HepG2 (cell line): ENCODE results near the gene DYSF. TPM values are rescaled to one million over a fixed set of nuclear protein-coding genes. Genes with fewer than 3 reads are reported as not detected.

ENCODE experiments used
- ATAC-seq: fragments of 200-7000 bp; cut with Tn5 transposase; 3 replicates; pipeline ENCODE4 v1.9.1; 2020; ENCODE audit warnings: mild to moderate bottlenecking, moderate library complexity
- BruUV-seq: library from RNA; stranded (reverse); fragments of 400-500 nt; replicated peaks from 2 replicates; lab custom pipeline; 2021; lab: Mats Ljungman, UMichigan
- CTCF ChIA-PET: fragments of 300-600 bp; formaldehyde crosslinking; extraction: SDS; loops from one replicate; lab custom pipeline; 2021; ENCODE audit warnings: low total read pairs, inconsistent platforms, low intra/inter-chr PET ratio; lab: Yijun Ruan, JAX
- POLR2A ChIA-PET: fragments of 350-600 bp; sonication (Branson Sonifier 250); formaldehyde crosslinking; loops from one replicate; lab custom pipeline; 2020; ENCODE audit warnings: antibody characterized with exemption, inconsistent platforms; lab: Yijun Ruan, JAX
- DNase-seq: peaks from one replicate; pipeline ENCODE4 v3.0.0-alpha.2; 2015; ENCODE audit warnings: low spot score
- FAIRE-seq: peaks from 3 replicates; lab custom pipeline; 2011; peaks lifted over from hg19 to GRCh38; lab: Jason Lieb, UNC
- H2AFZ ChIP-seq: one replicate; pipeline ENCODE4 v1.6.1; 2011; ENCODE audit warnings: low read length, inconsistent platforms
- H3K27ac ChIP-seq: fragments of 300-600 bp; 3 replicates; pipeline ENCODE4 v1.8.0; 2011; ENCODE audit warnings: mixed run types, mild to moderate bottlenecking, mixed read lengths, low read length, inconsistent platforms; ENCODE audit not compliant: insufficient read depth; ENCODE audit errors: extremely low read length
- H3K27me3 ChIP-seq, 2 experiments: fragments of 200-600 bp in 1 of 2; 2 replicates in 1 of 2; 3 replicates in 1 of 2; pipeline versions ENCODE4 v1.6.0 to v1.8.0; 2011; ENCODE audit warnings: low read length in 2 of 2, mild to moderate bottlenecking in 2 of 2, moderate library complexity in 2 of 2, inconsistent platforms in 1 of 2; ENCODE audit not compliant: insufficient read depth in 2 of 2, control insufficient read depth in 1 of 2
- H3K36me3 ChIP-seq, 2 experiments: fragments of 200-600 bp in 1 of 2; replicated peaks in 1 of 2; 2 replicates in 1 of 2; 3 replicates in 1 of 2; pipeline versions ENCODE4 v1.5.1 to v1.8.0; 2011; ENCODE audit warnings: low read length in 2 of 2, inconsistent platforms in 1 of 2; ENCODE audit not compliant: insufficient read depth in 2 of 2, control insufficient read depth in 1 of 2
- H3K4me1 ChIP-seq: 2 replicates; pipeline ENCODE4 v1.5.1; 2012; ENCODE audit warnings: low read length, inconsistent platforms; ENCODE audit not compliant: insufficient read depth
- H3K4me2 ChIP-seq: 2 replicates; pipeline ENCODE4 v1.6.0; 2011; ENCODE audit warnings: low read depth, low read length, inconsistent platforms
- H3K4me3 ChIP-seq, 3 experiments: fragments of 200-600 bp in 1 of 3; sonication (generic), shearing (Covaris generic) in 1 of 3; replicated peaks in 1 of 3; 2 replicates each; pipeline ENCODE4 v1.5.1; 2011 to 2016; ENCODE audit warnings: low read length in 3 of 3, inconsistent platforms in 2 of 3, low read depth in 2 of 3, mild to moderate bottlenecking in 2 of 3, control low read depth in 1 of 3, mixed read lengths in 1 of 3; ENCODE audit not compliant: insufficient read depth in 1 of 3
- H3K79me2 ChIP-seq: one replicate; pipeline ENCODE4 v1.6.1; 2011; ENCODE audit warnings: low read length, inconsistent platforms; ENCODE audit not compliant: insufficient read depth
- H3K9ac ChIP-seq: 2 replicates; pipeline ENCODE4 v1.6.0; 2011; ENCODE audit warnings: mild to moderate bottlenecking, low read depth, low read length, inconsistent platforms; ENCODE audit not compliant: insufficient read depth
- H3K9me3 ChIP-seq: 2 replicates; pipeline ENCODE4 v1.5.1; 2012; ENCODE audit warnings: mild to moderate bottlenecking, low read length
- H4K20me1 ChIP-seq: 2 replicates; pipeline ENCODE4 v1.6.0; 2011; ENCODE audit warnings: inconsistent platforms, mild to moderate bottlenecking, low read length, moderate library complexity; ENCODE audit not compliant: insufficient read depth
- FOSL2 ChIP-seq: sonication (generic); formaldehyde crosslinking; IDR thresholded peaks from 2 replicates; pipeline ENCODE4 v1.4.0; 2020; ENCODE audit warnings: missing genetic modification reagents
- IKZF1 ChIP-seq: fragments of 450-650 bp; IDR thresholded peaks from 2 replicates; pipeline ENCODE4 v1.7.1; 2016
- MAFK ChIP-seq, 2 experiments: IDR thresholded peaks in 1 of 2; conservative IDR thresholded peaks in 1 of 2; 2 replicates each; pipeline ENCODE4 v1.6.1; 2011; ENCODE audit warnings: improper control_type of control experiment in 2 of 2, low read length in 2 of 2
- XRCC5 ChIP-seq: fragments of 200-400 bp; formaldehyde crosslinking; optimal IDR thresholded peaks from 2 replicates; pipeline ENCODE3; 2017; ENCODE audit warnings: mild to moderate bottlenecking, low read length
- ZNF512 ChIP-seq: sonication (generic); formaldehyde crosslinking; IDR thresholded peaks from 2 replicates; pipeline ENCODE4 v1.4.0; 2020; ENCODE audit warnings: mild to moderate bottlenecking, missing genetic modification reagents
- WGBS: methylation state at CpG from one replicate; pipeline ENCODE4 v1.1.6; 2017; ENCODE audit warnings: low lambda C conversion rate; 5-methylcytosine and 5-hydroxymethylcytosine counted together
- in situ Hi-C: cut with HindIII; loops from 2 replicates; pipeline ENCODE4 v1.10.0; 2017; ENCODE audit warnings: low pct_unique_long_range_greater_than_20kb; ENCODE audit not compliant: extremely low pct_ligation_motif_present
- intact Hi-C: fragments of 100-400 bp; cut with micrococcal nuclease; formaldehyde crosslinking; loops from one replicate; pipeline ENCODE4 v1.10.0; 2022; ENCODE audit not compliant: unreplicated experiment
- polyA plus RNA-seq, 8 experiments: library from polyadenylated mRNA; depleted of rRNA in 3 of 8; stranded (reverse) in 7 of 8; unstranded in 1 of 8; fragments of >200 nt; fragmentation: Illumina TruSeq in 4 of 8; extraction: Trizol in 4 of 8; gene quantifications; 2 replicates each; pipeline versions ENCODE4 v1.2.1 to v1.2.3, GENCODE V29; 2011 to 2016; ENCODE audit warnings: low read depth in 4 of 8, missing spikeins in 1 of 8, mixed read lengths in 1 of 8; ENCODE audit not compliant: insufficient read depth in 1 of 8
- total RNA-seq, 5 experiments: library from RNA; depleted of rRNA; stranded (reverse); fragments of >200 nt; fragmentation: Illumina TruSeq; extraction: Trizol; gene quantifications; 2 replicates each; pipeline ENCODE4 v1.2.3, GENCODE V29; 2016; ENCODE audit warnings: low read depth in 1 of 5

DYSF gene
- total and polyA plus RNA-seq, 2 of the 13 experiments (the other 11 are each of a cell fraction or from before 2014, with no cell fraction given), result 0.15 to 2.4 TPM

DNA sequence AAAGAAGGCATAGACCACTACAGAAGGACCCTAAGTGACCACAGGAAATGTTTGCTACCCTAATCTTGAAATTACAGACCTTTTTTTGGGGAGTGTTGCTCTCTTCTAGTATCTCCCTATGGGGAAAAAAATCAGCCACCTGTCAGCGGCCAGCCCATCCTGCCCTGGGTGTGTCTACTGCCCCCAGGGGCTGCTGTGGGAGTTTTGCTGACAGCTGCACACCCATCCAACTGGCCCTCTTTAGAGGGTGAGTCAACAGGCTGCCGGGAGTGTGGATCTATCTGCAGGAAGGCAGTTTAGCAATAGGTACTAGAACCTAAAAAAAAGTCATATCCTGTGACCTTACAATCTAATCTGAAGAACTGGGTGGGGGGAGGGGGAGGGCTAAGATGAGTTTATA, 796 bp upstream of the DYSF start:
- FAIRE-seq (no peak), ATAC-seq (peak; percentile 65)

More for the DNA sequence above, 796 bp upstream of the DYSF start:
- DNase-seq, result no peak
- no peaks in the 10 kb centered on the region for H3K9me3 ChIP-seq
- no peak for TF ChIP-seq ZNF512 (CRISPR knock-in tag)
- TF ChIP-seq IKZF1, result no peak
- peak; percentile 34 to 35; a peak in 2 of 4 replicates for TF ChIP-seq MAFK (conservative IDR thresholded peaks at IDR 0.05 in 1 of 2, IDR thresholded peaks at IDR 0.05 in 1 of 2; ENCODE audit: low read length in 2 of 2)
- peak; percentile 32 for TF ChIP-seq XRCC5
- TF ChIP-seq FOSL2 (CRISPR knock-in tag), result 0 out of 2 replicates have a peak, but pooled peaks have one; percentile 11
- TF ChIP-seq, all 625 proteins: peak for 3
- intact Hi-C loops (no loop called here), in situ Hi-C loops (no loop called here)
- ChIA-PET CTCF (no interaction called here), POLR2A (no interaction called here)
- no peak overlapping the region for H2AFZ ChIP-seq
- H3K27me3 ChIP-seq, result peaks cover 2 to 9% of the 10 kb centered on the region in 2 experiments; a peak in 3 of 5 replicates
- H3K4me2 ChIP-seq, result no peak overlapping the region
- no peaks in the 10 kb centered on the region for H3K79me2 ChIP-seq
- H3K4me1 ChIP-seq, result peaks cover 22% of the 10 kb centered on the region
- WGBS, result 0% methylated on average over 2 of the region's 2 CpGs
- H4K20me1 ChIP-seq, result no peaks in the 10 kb centered on the region
- no peak overlapping the region for H3K4me3 ChIP-seq
- no peak overlapping the region for H3K9ac ChIP-seq
- no TSS peak for BruUV-seq
- H3K27ac ChIP-seq, result no peak overlapping the region
- no peaks in the 10 kb centered on the region for H3K36me3 ChIP-seq
